HEK293T (cell line): Measurements from ENCODE around the gene SHISAL1.

Experiments
- ARNT ChIP-seq: fragments of 450-650 bp; IDR thresholded peaks from 2 replicates; pipeline ENCODE4 v1.6.1; 2017; ENCODE audit warnings: mild to moderate bottlenecking
- BHLHE40 ChIP-seq: fragments of 450-650 bp; IDR thresholded peaks from 2 replicates; pipeline ENCODE4 v1.6.1; 2016; ENCODE audit warnings: mild to moderate bottlenecking, moderate library complexity, borderline replicate concordance
- ELF4 ChIP-seq: fragments of 450-650 bp; IDR thresholded peaks from 2 replicates; pipeline ENCODE4 v1.6.1; 2017; ENCODE audit warnings: antibody characterized with exemption
- FOXK2 ChIP-seq: fragments of 450-650 bp; IDR thresholded peaks from 2 replicates; pipeline ENCODE4 v1.6.1; 2016; ENCODE audit warnings: mild to moderate bottlenecking
- FOXM1 ChIP-seq: fragments of 450-650 bp; IDR thresholded peaks from 2 replicates; pipeline ENCODE4 v1.6.1; 2017; ENCODE audit warnings: mild to moderate bottlenecking, borderline replicate concordance
- HDGF ChIP-seq: fragments of 450-650 bp; IDR thresholded peaks from 2 replicates; pipeline ENCODE4 v1.6.1; 2017; ENCODE audit warnings: antibody characterized with exemption, borderline replicate concordance
- L3MBTL2 ChIP-seq: fragments of 450-650 bp; conservative IDR thresholded peaks from 2 replicates; pipeline ENCODE4 v1.6.1; 2016; ENCODE audit warnings: mild to moderate bottlenecking
- LEF1 ChIP-seq: fragments of 450-650 bp; IDR thresholded peaks from 2 replicates; pipeline ENCODE4 v1.6.1; 2017; ENCODE audit warnings: mild to moderate bottlenecking, borderline replicate concordance
- NFRKB ChIP-seq: fragments of 450-650 bp; IDR thresholded peaks from 2 replicates; pipeline ENCODE4 v1.6.1; 2016; ENCODE audit warnings: mild to moderate bottlenecking, moderate library complexity
- PKNOX1 ChIP-seq: fragments of 450-650 bp; IDR thresholded peaks from 2 replicates; pipeline ENCODE4 v1.6.1; 2016
- SP1 ChIP-seq: fragments of 450-650 bp; IDR thresholded peaks from 2 replicates; pipeline ENCODE4 v1.6.1; 2017
- SUZ12 ChIP-seq: fragments of 450-650 bp; IDR thresholded peaks from 2 replicates; pipeline ENCODE4 v1.6.1; 2016; ENCODE audit warnings: mild to moderate bottlenecking
- TARDBP ChIP-seq: fragments of 450-650 bp; IDR thresholded peaks from 2 replicates; pipeline ENCODE4 v1.6.1; 2016
- ZNF384 ChIP-seq: fragments of 450-650 bp; IDR thresholded peaks from 2 replicates; pipeline ENCODE4 v1.6.1; 2016

- TF ChIP-seq ZNF384 (no peak), SP1 (no peak), FOXM1 (no peak), ARNT (no peak), NFRKB (no peak), ELF4 (no peak), HDGF (no peak), L3MBTL2 (no peak), SUZ12 (no peak), BHLHE40 (no peak), FOXK2 (no peak), LEF1 (no peak), TARDBP (no peak), PKNOX1 (no peak)
Observed at GRCh38 chr22:44202261-44202789, 110.4 kb downstream of the SHISAL1 start.
